A673 (cell line): ENCODE data around the gene TLE6.

ENCODE experiments used
- EZH2 ChIP-seq: fragments of 200-600 bp; sonication (generic); IDR thresholded peaks from 2 replicates; pipeline ENCODE4 v1.6.1; 2017; ENCODE audit warnings: borderline replicate concordance, low read depth, mild to moderate bottlenecking, mixed read lengths, antibody characterized with exemption, low read length; ENCODE audit not compliant: poor library complexity, severe bottlenecking
- TF ChIP-seq, protein P1 (sequence below): fragments of 300-800, 200-600 bp; sonication (generic); conservative IDR thresholded peaks from 2 replicates; pipeline ENCODE4 v1.5.1; 2017; ENCODE audit warnings: low read depth, mild to moderate bottlenecking, antibody characterized with exemption, low read length, moderate library complexity, mixed read lengths

DNA sequence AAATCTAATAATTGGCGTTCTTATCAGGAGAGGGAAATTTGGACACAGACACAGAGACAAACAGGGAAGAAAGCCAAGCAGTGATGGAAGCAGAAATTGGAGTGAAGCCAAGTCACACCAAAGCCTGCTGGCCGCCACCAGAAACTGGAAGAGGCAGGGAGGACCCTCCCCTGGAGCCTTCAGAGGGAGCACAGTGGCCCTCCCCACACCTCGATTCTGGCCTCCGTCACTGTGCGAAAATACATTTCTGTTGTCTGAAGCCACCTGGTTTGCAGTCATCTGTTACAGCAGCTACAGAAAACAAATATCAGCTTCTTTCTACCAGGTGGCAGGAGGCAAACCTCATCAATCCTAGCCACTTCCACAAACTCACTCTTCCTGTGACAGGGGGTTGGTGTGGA, 8.3 kb upstream of the TLE6 start:
- TF ChIP-seq, protein P1, sequence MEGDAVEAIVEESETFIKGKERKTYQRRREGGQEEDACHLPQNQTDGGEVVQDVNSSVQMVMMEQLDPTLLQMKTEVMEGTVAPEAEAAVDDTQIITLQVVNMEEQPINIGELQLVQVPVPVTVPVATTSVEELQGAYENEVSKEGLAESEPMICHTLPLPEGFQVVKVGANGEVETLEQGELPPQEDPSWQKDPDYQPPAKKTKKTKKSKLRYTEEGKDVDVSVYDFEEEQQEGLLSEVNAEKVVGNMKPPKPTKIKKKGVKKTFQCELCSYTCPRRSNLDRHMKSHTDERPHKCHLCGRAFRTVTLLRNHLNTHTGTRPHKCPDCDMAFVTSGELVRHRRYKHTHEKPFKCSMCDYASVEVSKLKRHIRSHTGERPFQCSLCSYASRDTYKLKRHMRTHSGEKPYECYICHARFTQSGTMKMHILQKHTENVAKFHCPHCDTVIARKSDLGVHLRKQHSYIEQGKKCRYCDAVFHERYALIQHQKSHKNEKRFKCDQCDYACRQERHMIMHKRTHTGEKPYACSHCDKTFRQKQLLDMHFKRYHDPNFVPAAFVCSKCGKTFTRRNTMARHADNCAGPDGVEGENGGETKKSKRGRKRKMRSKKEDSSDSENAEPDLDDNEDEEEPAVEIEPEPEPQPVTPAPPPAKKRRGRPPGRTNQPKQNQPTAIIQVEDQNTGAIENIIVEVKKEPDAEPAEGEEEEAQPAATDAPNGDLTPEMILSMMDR: no peak
- TF ChIP-seq EZH2: no peak
